A549 (cell line): ENCODE data around the gene CLIP1.
"Not testable (repeated sequence)": the region's sequence is repeated elsewhere in the genome, so short reads cannot be mapped to it uniquely, and the experiment has no call there.

ENCODE experiments used
- CTCF ChIP-seq: fragments of >200 bp; sonication (Bioruptor Twin); formaldehyde crosslinking; IDR thresholded peaks from 3 replicates; pipeline ENCODE4 v1.5.1; 2016
- JUN ChIP-seq, 2 experiments: fragments of >200 bp; sonication (Bioruptor Twin); formaldehyde crosslinking; IDR thresholded peaks; 2 replicates in 1 of 2; 3 replicates in 1 of 2; pipeline ENCODE4 v1.6.1; 2016 to 2017
- JUNB ChIP-seq: fragments of >200 bp; sonication (Bioruptor Twin); formaldehyde crosslinking; IDR thresholded peaks from 2 replicates; pipeline ENCODE4 v1.6.1; 2016
- MYC ChIP-seq: IDR thresholded peaks from 2 replicates; pipeline ENCODE4 v1.6.1; 2012; ENCODE audit warnings: mild to moderate bottlenecking, inconsistent platforms, low read length, improper control_type of control experiment, borderline replicate concordance
- POLR2A ChIP-seq: IDR thresholded peaks from 2 replicates; pipeline ENCODE4 v1.6.1; 2012; ENCODE audit warnings: mild to moderate bottlenecking, low read length
- RAD21 ChIP-seq, 2 experiments: fragments of >200 bp in 1 of 2; sonication (Bioruptor Twin) in 1 of 2; formaldehyde crosslinking in 1 of 2; IDR thresholded peaks in 1 of 2; conservative IDR thresholded peaks in 1 of 2; 2 replicates in 1 of 2; 3 replicates in 1 of 2; pipeline ENCODE4 v1.6.1; 2012 to 2018; ENCODE audit warnings: inconsistent platforms in 1 of 2
- REST ChIP-seq: fragments of 200-600 bp; sonication (generic); IDR thresholded peaks from 2 replicates; pipeline ENCODE4 v1.6.1; 2016; ENCODE audit warnings: antibody characterized with exemption, mild to moderate bottlenecking, moderate library complexity
- SREBF2 ChIP-seq: fragments of 450-650 bp; IDR thresholded peaks from 2 replicates; pipeline ENCODE4 v1.6.1; 2014; ENCODE audit warnings: mild to moderate bottlenecking, moderate library complexity

GRCh38 chr12:122470576-122470975 is 48.1 kb upstream of the CLIP1 start:
- TF ChIP-seq CTCF; MYC; REST; SREBF2; POLR2A; RAD21 (conservative IDR thresholded peaks at IDR 0.05 in 1 of 2, IDR thresholded peaks at IDR 0.05 in 1 of 2); JUN (IDR thresholded peaks at IDR 0.05); JUNB: not testable (repeated sequence)
